ENCODE measurements around the gene BRD2. TPM values are rescaled to one million over a fixed set of nuclear protein-coding genes. Genes with fewer than 3 reads are reported as not detected.

BRD2 gene
- total RNA-seq, 1 experiment from 2014 or later, result 171 TPM

GRCh38 chr6:32969685-32970412, 1.5 kb downstream of the BRD2 start:
- Histone ChIP-seq H3K27ac (ENCODE audit: low read length) (peak overlapping the region; percentile 99), H2AFZ (ENCODE audit: low read length) (no peak overlapping the region), H3K4me3 (ENCODE audit: low read length) (peak overlapping the region; percentile 83), H3K9ac (ENCODE audit: low read length) (peak overlapping the region; percentile 98), H3K9me2 (replicated peaks; ENCODE audit: low read length) (no peaks in the 10 kb centered on the region), H4K20me1 (ENCODE audit: low read length) (peaks cover 27% of the 10 kb centered on the region), H3K4me1 (ENCODE audit: insufficient read depth, low read length) (peaks cover 38% of the 10 kb centered on the region), H3K79me2 (ENCODE audit: low read length) (peaks cover 67% of the 10 kb centered on the region), H3K4me2 (ENCODE audit: low read length) (peak overlapping the region; percentile 91), H3K36me3 (ENCODE audit: low read depth, low read length) (peaks cover 28% of the 10 kb centered on the region), H3K27me3 (ENCODE audit: low read length) (no peaks in the 10 kb centered on the region), H3K9me3 (ENCODE audit: low read length) (no peaks in the 10 kb centered on the region), H3F3A (ENCODE audit: low read length, unreplicated experiment) (no peaks in the 10 kb centered on the region)
- DNase-seq (peak; percentile 99), ATAC-seq (peak; percentile 23)
- TF ChIP-seq EZH2phosphoT487 (IDR thresholded peaks at IDR 0.05; ENCODE audit: borderline replicate concordance, low read length), result no peak
- TF ChIP-seq CTCF (conservative IDR thresholded peaks at IDR 0.05; ENCODE audit: low read depth, low read length), result 0 out of 2 replicates have a peak, but pooled peaks have one; percentile 19
- POLR2A ChIA-PET (ENCODE audit: unreplicated experiment), result interaction anchor here (0.5 to 2.6 kb wide), 7 partner anchors 12 to 1267 kb away, joined by 3 to 59 read pairs (median 4); partner anchors contain the start of genes HMGA1 and TAP1
- CTCF ChIA-PET, result interaction anchor here (0.7 to 2.2 kb wide), 3 partner anchors 15 to 693 kb away, joined by 3 to 11 read pairs (median 4); no protein-coding TSS in a partner anchor
- no TSS peak for BruUV-seq (replicated peaks)
- intact Hi-C loops (cut with micrococcal nuclease), result loop anchor here (5.0 kb wide), 1 partner anchor 773 kb away; no protein-coding TSS in a partner anchor

- intact Hi-C loops (cut with micrococcal nuclease), result loop anchor here (5.0 kb wide), 1 partner anchor 773 kb away; no protein-coding TSS in a partner anchor
- peaks cover 43% of the 10 kb centered on the region for H3K4me1 ChIP-seq (ENCODE audit: insufficient read depth, low read length)
- CTCF ChIA-PET, result interaction anchor here (2.0 to 2.2 kb wide), 2 partner anchors 14 to 37 kb away, joined by 11 to 40 read pairs; no protein-coding TSS in a partner anchor
- peak overlapping the region; percentile 83 for H3K4me3 ChIP-seq (ENCODE audit: low read length)
- H3K9ac ChIP-seq (ENCODE audit: low read length), result peak overlapping the region; percentile 98
- H3K79me2 ChIP-seq (ENCODE audit: low read length), result peaks cover 74% of the 10 kb centered on the region
- H3K9me3 ChIP-seq (ENCODE audit: low read length), result no peaks in the 10 kb centered on the region
- POLR2A ChIA-PET (ENCODE audit: unreplicated experiment), result interaction anchor here (0.5 to 2.6 kb wide), 9 partner anchors 11 to 775 kb away, joined by 3 to 59 read pairs (median 4); partner anchors contain the start of genes PSMB9, RING1 and TAP1
- peaks cover 35% of the 10 kb centered on the region for H4K20me1 ChIP-seq (ENCODE audit: low read length)
- H3K4me2 ChIP-seq (ENCODE audit: low read length), result peak overlapping the region; percentile 99
- DNase-seq, result peak; percentile 84
- H3K27me3 ChIP-seq (ENCODE audit: low read length), result no peaks in the 10 kb centered on the region
- no peaks in the 10 kb centered on the region for H3F3A ChIP-seq (ENCODE audit: low read length, unreplicated experiment)
- H2AFZ ChIP-seq (ENCODE audit: low read length), result no peak overlapping the region
- peaks cover 35% of the 10 kb centered on the region for H3K36me3 ChIP-seq (ENCODE audit: low read depth, low read length)
- H3K9me2 ChIP-seq (replicated peaks; ENCODE audit: low read length), result no peaks in the 10 kb centered on the region
- peak overlapping the region; percentile 99 for H3K27ac ChIP-seq (ENCODE audit: low read length)
- peak; percentile 5 for ATAC-seq
- TF ChIP-seq CTCF (conservative IDR thresholded peaks at IDR 0.05; ENCODE audit: low read depth, low read length) (0 out of 2 replicates have a peak, but pooled peaks have one; percentile 3), EZH2 (IDR thresholded peaks at IDR 0.05; ENCODE audit: low read length, unreplicated experiment) (no peak), EZH2phosphoT487 (IDR thresholded peaks at IDR 0.05; ENCODE audit: borderline replicate concordance, low read length) (no peak)
- BruUV-seq (replicated peaks), result no TSS peak
Measured at GRCh38 chr6:32970413-32971241, 2.2 kb downstream of the BRD2 start.
